Urinary bladder (tissue), 4 donors: ENCODE data around the gene CRX. TPM values are rescaled to one million over a fixed set of nuclear protein-coding genes. Genes with fewer than 3 reads are reported as not detected.
"Not testable (repeated sequence)": the region's sequence is repeated elsewhere in the genome, so short reads cannot be mapped to it uniquely, and the experiment has no call there.

Experiments
- DNase-seq: peaks from one replicate; pipeline ENCODE4 v3.0.0-alpha.2; 2015; ENCODE audit errors: extremely low spot score
- H3K27ac ChIP-seq: one replicate; pipeline ENCODE4 v1.5.1; 2013; ENCODE audit warnings: low read depth, mild to moderate bottlenecking, moderate library complexity
- H3K36me3 ChIP-seq: one replicate; pipeline ENCODE4 v1.6.1; 2013; ENCODE audit warnings: mild to moderate bottlenecking, moderate library complexity; ENCODE audit not compliant: insufficient read depth
- H3K4me1 ChIP-seq: one replicate; pipeline ENCODE4 v1.6.1; 2013; ENCODE audit warnings: mild to moderate bottlenecking, moderate library complexity; ENCODE audit not compliant: insufficient read depth
- H3K4me3 ChIP-seq: one replicate; pipeline ENCODE4 v1.5.1; 2013; ENCODE audit warnings: low read depth, low read length
- WGBS: extraction: QIAGEN DNeasy Blood & Tissue Kit; methylation state at CpG from one replicate; pipeline ENCODE4 v1.1.7; 2013; 5-methylcytosine and 5-hydroxymethylcytosine counted together
- polyA plus RNA-seq: library from polyadenylated mRNA; stranded (reverse); fragments of 200-250 nt; gene quantifications from one replicate; pipeline ENCODE4 v1.2.3, GENCODE V29; 2013
- total RNA-seq: library from RNA; depleted of rRNA; stranded (reverse); fragments of >200 nt; gene quantifications from one replicate; pipeline ENCODE4 v1.2.3, GENCODE V29; 2014
- donor health status: healthy with polysubstance abuse.
- donor health status: healthy.

CRX gene
- total and polyA plus RNA-seq, 2 donors: not detected

GRCh38 chr19:47794526-47794925 lies 27.2 kb upstream of the CRX start:
- WGBS: 82% methylated on average over 18 of the region's 18 CpGs
- no peak overlapping the region for H3K4me3 ChIP-seq
- no peak for DNase-seq

GRCh38 chr19:47796785-47797184 lies 25.0 kb upstream of the CRX start:
- no peaks in the 10 kb centered on the region for H3K4me1 ChIP-seq
- DNase-seq: no peak
- WGBS: 87% methylated on average over 2 of the region's 2 CpGs
- H3K27ac ChIP-seq: no peak overlapping the region
- H3K4me3 ChIP-seq: no peak overlapping the region
- H3K36me3 ChIP-seq: no peaks in the 10 kb centered on the region

More at GRCh38 chr19:47794526-47794925, 27.2 kb upstream of the CRX start:
- Histone ChIP-seq H3K27ac (no peak overlapping the region), H3K4me1 (no peaks in the 10 kb centered on the region), H3K36me3 (no peaks in the 10 kb centered on the region)

GRCh38 chr19:47797996-47798903 lies 23.5 kb upstream of the CRX start:
- no peak overlapping the region for H3K4me3 ChIP-seq
- 59% methylated on average over 14 of the region's 14 CpGs for WGBS
- H3K27ac ChIP-seq: no peak overlapping the region
- no peak for DNase-seq
- H3K4me1 ChIP-seq: no peaks in the 10 kb centered on the region
- no peaks in the 10 kb centered on the region for H3K36me3 ChIP-seq

- no peaks in the 10 kb centered on the region for H3K4me1 ChIP-seq
- no peak overlapping the region for H3K27ac ChIP-seq
- H3K36me3 ChIP-seq: no peaks in the 10 kb centered on the region
- WGBS: 84% methylated on average over 4 of the region's 4 CpGs
- no peak for DNase-seq
- H3K4me3 ChIP-seq: no peak overlapping the region
Measured at GRCh38 chr19:47798904-47799266, 22.9 kb upstream of the CRX start.

- WGBS: 95% methylated on average over 4 of the region's 4 CpGs
- no peak overlapping the region for H3K4me3 ChIP-seq
- no peaks in the 10 kb centered on the region for H3K4me1 ChIP-seq
- H3K27ac ChIP-seq: no peak overlapping the region
- no peak for DNase-seq
- H3K36me3 ChIP-seq: no peaks in the 10 kb centered on the region
Measured at GRCh38 chr19:47801270-47801669, 20.5 kb upstream of the CRX start.

- H3K4me3 ChIP-seq: no peak overlapping the region
- 85% methylated on average over 25 of the region's 25 CpGs for whole genome bisulfite sequencing
- DNase-seq: no peak
- no peaks in the 10 kb centered on the region for H3K4me1 ChIP-seq
- H3K36me3 ChIP-seq: no peaks in the 10 kb centered on the region
- H3K27ac ChIP-seq: no peak overlapping the region
Measured at GRCh38 chr19:47802521-47803043, 19.2 kb upstream of the CRX start.

GRCh38 chr19:47803148-47803547 lies 18.6 kb upstream of the CRX start:
- not testable (repeated sequence) for H3K27ac ChIP-seq, H3K36me3 ChIP-seq, H3K4me3 ChIP-seq, H3K4me1 ChIP-seq, DNase-seq
- WGBS: 83% methylated on average over 20 of the region's 21 CpGs

GRCh38 chr19:47803671-47804070 lies 18.1 kb upstream of the CRX start:
- H3K4me3 ChIP-seq, DNase-seq, H3K27ac ChIP-seq, H3K4me1 ChIP-seq, H3K36me3 ChIP-seq: not testable (repeated sequence)
- WGBS: 92% methylated on average over 11 of the region's 12 CpGs

GRCh38 chr19:47804451-47804850 lies 17.3 kb upstream of the CRX start, which contains the start of gene TPRX1:
Gene TPRX1, minus strand, starts transcription at chr19:47804551. Its CDS starts 12 bp downstream, at chr19:47804539.
- 84% methylated on average over 5 of the region's 5 CpGs for WGBS
- H3K4me3 ChIP-seq, H3K27ac ChIP-seq, DNase-seq, H3K4me1 ChIP-seq, H3K36me3 ChIP-seq: not testable (repeated sequence)

GRCh38 chr19:47805313-47805712 lies 16.4 kb upstream of the CRX start:
- no peaks in the 10 kb centered on the region for H3K4me1 ChIP-seq
- H3K36me3 ChIP-seq: no peaks in the 10 kb centered on the region
- 85% methylated on average over 10 of the region's 10 CpGs for WGBS
- DNase-seq: no peak
- no peak overlapping the region for H3K4me3 ChIP-seq
- no peak overlapping the region for H3K27ac ChIP-seq

- no peaks in the 10 kb centered on the region for H3K4me1 ChIP-seq
- WGBS: 87% methylated on average over 6 of the region's 6 CpGs
- no peak overlapping the region for H3K4me3 ChIP-seq
- H3K36me3 ChIP-seq: no peaks in the 10 kb centered on the region
- no peak overlapping the region for H3K27ac ChIP-seq
- DNase-seq: no peak
Measured at GRCh38 chr19:47806435-47806834, 15.3 kb upstream of the CRX start.

GRCh38 chr19:47813304-47813994 lies 8.3 kb upstream of the CRX start:
- no peak for DNase-seq
- 39% methylated on average over 17 of the region's 17 CpGs for WGBS
- H3K4me1 ChIP-seq: no peaks in the 10 kb centered on the region
- no peak overlapping the region for H3K4me3 ChIP-seq
- H3K27ac ChIP-seq: no peak overlapping the region
- no peaks in the 10 kb centered on the region for H3K36me3 ChIP-seq

- H3K4me1 ChIP-seq: no peaks in the 10 kb centered on the region
- DNase-seq: no peak
- no peak overlapping the region for H3K4me3 ChIP-seq
- no peak overlapping the region for H3K27ac ChIP-seq
- WGBS: 51% methylated on average over 7 of the region's 7 CpGs
- H3K36me3 ChIP-seq: no peaks in the 10 kb centered on the region
Measured at GRCh38 chr19:47813995-47814328, 7.8 kb upstream of the CRX start.

GRCh38 chr19:47816270-47816669 lies 5.5 kb upstream of the CRX start:
- not testable (repeated sequence) for H3K36me3 ChIP-seq, H3K4me1 ChIP-seq, H3K27ac ChIP-seq, H3K4me3 ChIP-seq, DNase-seq
- WGBS: 97% methylated on average over 8 of the region's 8 CpGs
